ENCODE measurements around the gene CECR2.
"Not testable (repeated sequence)": the region's sequence is repeated elsewhere in the genome, so short reads cannot be mapped to it uniquely, and the experiment has no call there.

CECR2 gene

DNA sequence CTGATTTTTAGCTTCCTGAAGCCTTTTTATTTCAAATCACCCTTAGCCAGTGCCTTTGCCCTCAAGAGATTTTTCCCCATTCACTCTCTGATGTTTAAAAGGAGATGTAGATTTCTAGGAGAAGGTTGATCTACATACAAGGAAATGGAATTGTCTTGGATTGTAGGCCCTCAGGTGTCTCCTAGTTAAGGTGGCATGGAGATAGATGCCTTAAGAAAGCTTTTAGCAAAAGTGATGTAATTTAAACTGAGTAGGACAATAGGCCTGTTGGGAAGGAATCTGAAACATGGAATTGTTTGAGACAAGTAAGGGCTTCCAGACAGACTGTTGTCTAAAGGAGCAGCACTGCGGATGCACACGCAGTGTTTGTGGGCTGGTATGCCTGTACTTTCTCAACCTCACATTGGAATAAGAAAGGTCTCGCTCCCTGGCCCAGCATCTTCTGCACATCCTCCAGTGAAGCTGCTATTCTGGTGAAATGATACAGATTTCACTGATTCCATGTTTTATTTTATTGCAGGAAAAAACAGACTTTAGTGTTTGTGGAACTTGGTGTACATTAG, 124.2 kb downstream of the CECR2 start:
- H3K4me3 ChIP-seq (ENCODE audit: low read depth, low read length), result no peak overlapping the region

DNA sequence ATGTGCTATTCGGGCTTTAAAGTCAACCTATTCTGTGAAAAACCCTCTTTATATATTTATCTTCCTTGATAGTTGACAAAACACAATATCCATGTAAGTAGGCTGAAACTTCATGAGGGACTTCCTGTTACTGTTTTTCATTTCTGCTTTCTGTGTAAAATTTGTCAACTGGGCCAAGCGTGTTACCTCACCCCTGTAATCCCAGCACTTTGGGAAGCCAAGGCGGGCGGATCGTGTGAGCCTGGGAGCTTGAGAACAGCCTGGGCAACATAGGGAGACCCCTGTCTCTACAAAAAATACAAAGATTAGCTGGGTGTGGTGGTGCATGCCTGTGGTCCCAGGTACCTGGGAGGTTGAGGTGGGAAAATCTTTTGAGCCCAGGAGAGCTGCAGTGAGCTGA, 127.6 kb downstream of the CECR2 start:
- H3K4me3 ChIP-seq (ENCODE audit: low read depth, low read length), result no peak overlapping the region

DNA sequence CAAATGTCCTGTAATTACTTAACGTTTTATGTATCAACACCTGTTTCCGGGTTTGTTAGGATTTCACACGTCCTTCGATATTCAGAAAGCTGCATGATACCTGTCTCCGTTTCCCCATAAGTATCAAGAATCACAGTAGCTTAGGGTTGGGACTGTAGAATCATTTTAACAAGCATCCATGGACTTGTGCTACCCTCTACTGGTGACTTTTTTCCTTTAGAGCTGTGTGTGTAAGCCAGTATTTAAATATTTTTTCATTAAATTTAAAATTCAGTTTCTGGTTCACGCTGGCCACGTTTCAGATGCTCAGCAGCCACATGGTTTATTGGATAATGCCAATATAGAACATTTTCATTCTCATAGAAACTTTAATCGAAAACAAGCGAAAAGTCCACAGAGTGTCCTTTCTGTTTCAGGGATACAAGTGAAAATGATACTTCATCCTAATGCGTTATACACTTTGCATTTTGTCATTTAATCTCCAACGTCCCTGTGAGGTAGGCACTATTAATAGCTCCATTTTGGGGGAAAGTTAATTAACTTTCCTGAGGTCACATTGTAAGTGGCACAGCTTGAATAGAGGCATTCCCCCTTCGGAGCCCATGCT, 132.5 kb downstream of the CECR2 start:
- H3K4me3 ChIP-seq (ENCODE audit: low read depth, low read length), result no peak overlapping the region

DNA sequence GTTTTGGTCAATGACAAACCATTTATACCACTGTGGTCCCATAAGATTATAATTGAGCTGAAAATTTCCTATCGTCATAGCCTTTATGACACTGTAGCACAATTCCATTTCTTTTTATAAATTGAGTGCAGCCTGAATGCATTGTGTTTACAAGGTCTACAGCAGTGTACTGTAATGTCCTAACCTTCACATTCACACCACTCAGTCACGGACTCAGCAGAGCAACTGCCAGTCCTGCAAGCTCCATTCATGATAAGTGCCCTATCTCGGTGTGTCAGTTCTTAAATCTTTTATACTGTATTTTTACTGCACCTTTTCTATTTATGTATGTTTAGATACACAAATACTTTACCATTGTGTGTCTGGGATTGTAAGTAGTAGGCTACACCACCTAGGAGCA, 138.8 kb downstream of the CECR2 start:
- no peak overlapping the region for H3K4me3 ChIP-seq (ENCODE audit: low read depth, low read length)

DNA sequence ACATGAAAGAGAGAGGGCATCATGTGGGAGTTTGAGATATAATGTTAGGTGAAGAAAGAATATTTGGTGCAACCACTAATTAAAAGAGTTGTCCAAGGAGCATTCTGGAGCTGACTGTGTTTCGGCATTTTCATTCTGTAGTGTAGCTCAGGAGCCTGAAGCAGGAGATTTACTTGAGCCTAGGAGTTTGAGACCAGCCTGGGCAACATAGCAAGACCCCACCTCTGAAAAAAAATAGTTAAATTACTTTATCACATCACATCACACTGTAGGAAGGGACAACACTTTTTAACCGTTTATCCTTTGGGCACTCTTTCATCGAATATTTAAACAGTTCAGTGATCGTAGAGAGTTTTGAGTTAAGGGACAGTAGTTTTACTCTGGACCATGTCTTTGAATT, 143.7 kb downstream of the CECR2 start:
- no peak overlapping the region for H3K4me3 ChIP-seq (ENCODE audit: low read depth, low read length)

DNA sequence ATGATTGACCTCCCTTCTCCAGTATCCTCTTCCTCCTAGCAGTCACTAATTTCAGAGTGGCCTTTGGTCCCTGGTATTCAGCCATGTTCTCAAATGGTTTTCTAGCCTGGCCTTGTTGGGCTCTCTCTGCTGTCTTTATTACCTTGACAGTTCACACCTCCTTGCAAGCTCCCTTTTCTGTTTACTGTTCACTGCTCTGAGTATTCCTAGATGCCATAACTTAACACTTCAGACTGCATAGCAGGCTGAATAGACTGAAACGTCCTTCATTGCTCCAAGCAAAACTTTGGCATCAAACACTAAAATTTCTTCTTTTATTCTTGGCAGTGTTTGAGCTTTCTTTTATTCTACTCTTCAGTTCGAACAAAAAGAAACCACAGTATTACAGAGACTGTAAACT, 144.4 kb downstream of the CECR2 start:
- H3K4me3 ChIP-seq (ENCODE audit: low read depth, low read length), result no peak overlapping the region

DNA sequence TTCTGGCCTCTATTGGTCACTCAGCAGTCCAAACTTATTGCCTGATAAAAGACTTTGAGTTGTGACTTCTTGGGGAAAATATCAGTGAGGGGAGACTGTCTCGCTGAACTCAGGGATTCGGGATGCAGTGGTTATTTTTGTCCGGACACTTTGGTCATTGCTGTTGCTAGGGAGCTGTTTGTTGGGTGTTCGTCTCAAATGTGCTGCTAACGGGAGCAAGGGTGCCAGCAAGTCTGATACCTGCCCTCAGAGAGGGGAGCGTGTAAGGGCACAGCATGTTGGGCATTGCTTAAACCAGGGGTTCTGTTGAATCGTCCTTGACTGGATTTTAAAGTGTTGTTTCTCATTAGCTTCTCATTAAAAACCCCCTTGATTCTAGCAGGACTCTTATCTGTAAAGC, 144.8 kb downstream of the CECR2 start:
- no peak overlapping the region for H3K4me3 ChIP-seq (ENCODE audit: low read depth, low read length)

DNA sequence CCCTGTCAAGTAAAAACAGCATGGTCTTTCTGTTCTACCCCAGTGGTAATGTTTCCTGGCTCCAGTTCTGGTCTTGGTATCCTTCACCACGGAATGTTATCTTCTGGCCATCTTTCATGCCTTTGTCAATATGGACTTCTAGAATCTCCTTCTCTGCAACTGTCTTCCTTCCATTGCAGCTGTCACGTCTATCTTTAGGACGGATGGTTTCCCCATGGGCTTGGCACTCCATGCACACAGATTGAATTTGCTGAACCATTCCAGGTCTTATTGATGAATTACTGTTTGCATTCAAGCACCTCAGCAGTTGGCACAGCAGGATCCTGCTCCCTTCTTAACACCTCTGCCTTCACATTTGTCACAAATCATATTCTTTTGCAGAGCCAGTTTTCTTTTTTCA, 149.1 kb downstream of the CECR2 start:
- no peak overlapping the region for H3K4me3 ChIP-seq (ENCODE audit: low read depth, low read length)

DNA sequence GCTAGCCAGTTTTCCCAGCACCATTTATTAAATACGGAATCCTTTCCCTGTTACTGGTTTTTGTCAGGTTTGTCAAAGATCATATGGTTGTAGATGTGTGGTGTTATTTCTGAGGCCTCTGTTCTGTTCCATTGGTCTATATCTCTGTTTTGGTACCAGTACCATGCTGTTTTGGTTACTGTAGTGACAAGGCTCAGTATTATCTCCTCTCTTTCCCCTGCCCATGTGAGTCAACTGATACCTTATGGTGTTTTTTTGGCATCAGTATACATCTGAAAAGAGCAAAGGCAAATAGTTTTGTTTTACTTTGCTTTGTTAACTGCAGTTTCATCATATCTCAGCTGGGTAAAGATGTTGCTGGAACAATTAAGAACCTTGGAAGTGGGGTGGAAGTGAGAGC, 152.7 kb downstream of the CECR2 start:
- not testable (repeated sequence) for H3K4me3 ChIP-seq (ENCODE audit: low read depth, low read length)

DNA sequence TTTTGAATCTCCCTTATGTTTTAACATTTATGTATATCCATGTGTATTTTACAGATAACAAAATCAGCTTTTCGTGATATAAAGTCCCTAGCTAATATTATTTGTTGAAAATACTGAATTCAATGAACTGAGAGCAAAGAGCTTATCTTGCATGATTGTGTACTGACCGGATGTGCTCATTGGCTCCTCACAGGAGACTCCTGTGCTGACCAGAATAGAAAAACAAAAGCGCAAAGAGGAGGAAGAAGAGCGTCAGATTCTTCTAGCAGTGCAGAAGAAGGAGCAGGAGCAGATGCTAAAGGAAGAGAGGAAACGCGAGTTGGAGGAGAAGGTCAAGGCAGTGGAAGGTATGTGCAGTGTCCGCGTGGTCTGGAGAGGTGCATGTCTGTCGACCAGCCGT, 154.7 kb downstream of the CECR2 start:
- H3K4me3 ChIP-seq (ENCODE audit: low read depth, low read length), result no peak overlapping the region

DNA sequence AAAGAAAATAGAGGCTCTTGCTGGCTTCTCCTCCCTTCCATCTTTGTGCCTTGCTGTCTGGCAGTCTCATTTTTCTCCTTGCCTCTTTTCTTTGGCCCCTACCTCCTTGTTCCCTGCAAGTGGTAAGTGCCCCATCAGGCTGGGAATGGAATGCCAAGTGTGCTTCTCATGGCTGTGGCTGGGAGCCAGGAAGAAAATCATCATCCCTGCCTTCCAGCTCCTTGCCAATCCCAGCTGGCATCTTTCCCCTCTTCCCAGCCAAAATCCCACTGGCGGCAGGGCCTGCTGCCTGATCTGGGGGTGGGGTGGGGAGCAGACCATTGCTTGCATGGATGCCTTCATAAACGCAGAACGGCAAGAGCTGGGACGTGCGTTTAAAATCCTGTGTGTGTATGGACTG, 167.0 kb downstream of the CECR2 start:
- H3K4me3 ChIP-seq (ENCODE audit: low read depth, low read length), result no peak overlapping the region

DNA sequence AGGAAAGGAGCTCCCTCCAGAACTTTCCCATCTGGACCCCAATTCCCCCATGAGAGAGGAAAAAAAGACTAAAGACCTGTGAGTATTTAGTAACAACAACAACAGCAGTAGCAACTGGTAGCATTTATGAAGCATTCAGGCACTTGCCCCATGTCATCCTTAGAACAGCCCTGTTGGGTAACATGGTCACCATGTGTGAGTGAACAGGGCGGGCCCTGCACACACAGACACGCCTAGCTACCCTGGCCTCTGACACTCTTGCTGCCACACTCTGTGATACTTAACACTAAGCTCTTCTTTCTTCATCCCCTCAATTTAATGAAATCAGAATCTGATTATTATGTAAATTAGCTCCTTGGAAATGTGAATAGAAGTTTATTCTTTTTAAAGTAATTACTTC, 167.9 kb downstream of the CECR2 start:
- H3K4me3 ChIP-seq (ENCODE audit: low read depth, low read length), result no peak overlapping the region

DNA sequence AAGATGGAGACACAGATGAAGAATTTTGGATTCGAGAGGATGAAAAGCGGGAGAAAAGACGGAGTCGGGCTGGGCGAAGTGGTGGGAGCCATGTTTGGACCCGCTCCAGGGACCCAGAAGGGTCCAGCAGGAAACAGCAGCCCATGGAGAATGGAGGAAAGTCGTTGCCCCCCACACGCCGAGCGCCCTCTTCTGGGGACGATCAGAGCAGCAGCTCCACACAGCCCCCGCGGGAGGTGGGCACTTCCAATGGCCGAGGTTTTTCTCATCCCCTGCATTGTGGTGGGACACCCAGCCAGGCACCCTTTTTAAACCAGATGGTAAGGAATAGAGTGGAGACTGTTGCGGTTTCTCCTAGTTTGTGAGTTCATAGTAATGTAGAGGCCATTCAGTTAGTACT, 171.2 kb downstream of the CECR2 start:
- no peak overlapping the region for H3K4me3 ChIP-seq (ENCODE audit: low read depth, low read length)

DNA sequence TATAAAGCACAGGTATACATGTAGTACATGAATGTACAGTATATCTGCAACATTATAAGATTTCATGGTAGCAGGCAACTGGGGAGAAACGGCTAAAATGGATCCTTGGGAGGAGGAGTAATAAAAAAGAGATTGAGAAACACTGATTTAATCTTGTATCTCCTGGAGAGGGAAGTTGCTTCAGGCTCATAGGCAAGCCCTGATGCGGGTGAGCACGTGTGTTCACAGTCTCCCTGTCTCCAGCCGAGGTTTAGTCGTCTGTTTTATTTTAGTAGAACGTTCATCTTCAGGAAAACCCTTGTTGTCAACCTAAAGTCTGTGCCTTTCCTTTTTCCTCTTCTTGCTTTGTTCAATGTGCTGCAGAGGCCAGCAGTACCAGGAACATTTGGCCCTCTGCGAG, 172.2 kb downstream of the CECR2 start:
- no peak overlapping the region for H3K4me3 ChIP-seq (ENCODE audit: low read depth, low read length)

DNA sequence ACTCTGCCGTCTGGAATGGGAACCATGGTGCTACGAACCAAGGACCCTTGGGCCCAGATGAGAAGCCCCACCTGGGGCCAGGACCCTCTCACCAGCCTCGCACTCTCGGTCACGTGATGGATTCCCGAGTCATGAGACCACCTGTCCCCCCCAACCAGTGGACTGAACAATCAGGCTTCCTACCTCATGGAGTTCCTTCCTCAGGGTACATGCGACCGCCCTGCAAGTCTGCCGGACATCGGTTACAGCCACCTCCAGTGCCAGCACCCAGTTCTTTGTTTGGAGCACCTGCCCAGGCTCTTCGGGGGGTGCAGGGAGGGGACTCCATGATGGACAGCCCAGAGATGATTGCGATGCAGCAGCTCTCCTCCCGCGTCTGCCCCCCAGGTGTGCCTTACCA, 173.2 kb downstream of the CECR2 start:
- H3K4me3 ChIP-seq (ENCODE audit: low read depth, low read length), result no peak overlapping the region

DNA sequence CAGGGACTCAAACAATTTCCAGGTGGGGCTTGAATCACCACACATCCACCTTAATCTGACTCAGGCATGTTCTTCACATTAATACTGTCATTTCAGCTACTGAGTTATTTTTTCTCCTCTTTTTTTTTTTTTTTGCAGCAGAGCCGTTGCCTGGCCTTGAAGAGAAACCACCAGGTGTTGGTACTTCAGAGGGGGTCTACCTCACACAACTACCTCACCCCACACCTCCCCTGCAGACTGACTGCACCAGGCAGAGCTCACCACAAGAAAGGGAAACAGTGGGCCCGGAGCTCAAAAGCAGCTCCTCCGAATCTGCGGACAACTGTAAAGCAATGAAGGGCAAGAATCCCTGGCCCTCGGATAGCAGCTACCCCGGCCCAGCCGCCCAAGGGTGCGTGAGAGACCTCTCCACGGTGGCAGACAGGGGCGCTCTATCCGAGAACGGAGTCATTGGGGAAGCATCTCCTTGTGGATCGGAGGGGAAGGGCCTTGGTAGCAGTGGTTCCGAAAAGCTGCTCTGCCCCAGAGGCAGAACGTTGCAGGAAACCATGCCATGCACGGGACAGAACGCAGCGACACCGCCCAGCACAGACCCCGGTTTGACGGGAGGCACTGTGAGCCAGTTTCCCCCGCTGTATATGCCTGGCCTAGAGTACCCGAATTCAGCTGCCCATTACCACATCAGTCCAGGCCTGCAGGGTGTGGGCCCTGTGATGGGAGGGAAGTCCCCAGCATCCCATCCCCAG, 178.9 kb downstream of the CECR2 start:
- H3K4me3 ChIP-seq (ENCODE audit: low read depth, low read length), result no peak overlapping the region

DNA sequence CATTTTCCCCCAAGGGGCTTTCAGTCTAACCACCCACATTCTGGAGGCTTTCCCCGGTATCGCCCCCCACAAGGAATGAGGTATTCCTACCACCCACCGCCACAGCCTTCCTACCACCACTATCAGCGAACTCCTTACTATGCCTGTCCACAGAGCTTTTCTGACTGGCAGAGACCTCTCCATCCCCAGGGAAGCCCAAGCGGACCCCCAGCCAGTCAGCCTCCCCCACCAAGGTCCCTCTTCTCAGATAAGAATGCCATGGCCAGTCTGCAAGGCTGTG, 179.4 kb downstream of the CECR2 start:
- H3K4me3 ChIP-seq (ENCODE audit: low read depth, low read length), result no peak overlapping the region

DNA sequence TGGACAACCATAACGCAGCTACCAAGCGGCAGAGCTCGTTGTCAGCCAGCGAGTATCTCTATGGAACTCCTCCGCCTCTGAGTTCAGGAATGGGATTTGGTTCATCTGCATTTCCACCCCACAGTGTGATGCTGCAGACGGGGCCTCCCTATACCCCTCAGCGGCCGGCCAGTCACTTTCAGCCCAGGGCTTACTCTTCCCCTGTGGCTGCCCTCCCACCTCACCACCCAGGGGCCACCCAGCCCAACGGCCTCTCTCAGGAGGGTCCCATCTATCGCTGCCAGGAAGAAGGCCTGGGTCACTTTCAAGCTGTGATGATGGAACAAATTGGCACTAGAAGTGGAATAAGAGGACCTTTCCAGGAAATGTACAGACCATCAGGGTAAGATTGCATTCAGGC, 179.9 kb downstream of the CECR2 start:
- no peak overlapping the region for H3K4me3 ChIP-seq (ENCODE audit: low read depth, low read length)

DNA sequence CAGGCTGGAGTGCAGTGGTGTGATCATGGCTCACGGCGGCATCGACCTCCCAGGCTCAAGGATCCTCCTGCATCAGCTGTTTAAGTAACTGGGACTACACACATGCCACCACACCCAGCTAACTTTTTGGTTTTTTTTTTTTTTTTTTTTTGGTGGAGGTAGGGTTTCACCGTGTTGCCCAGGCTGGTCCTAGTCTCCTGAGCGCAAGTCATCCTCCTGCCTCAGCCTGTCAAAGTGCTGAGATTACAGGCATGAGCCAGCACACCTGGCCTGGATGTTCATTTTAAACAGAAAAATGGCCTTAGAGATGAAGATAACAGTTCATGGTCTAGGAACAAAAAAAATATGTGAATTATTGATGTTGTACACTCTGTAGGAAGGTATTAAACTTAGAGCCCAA, 180.4 kb downstream of the CECR2 start:
- no peak overlapping the region for H3K4me3 ChIP-seq (ENCODE audit: low read depth, low read length)

DNA sequence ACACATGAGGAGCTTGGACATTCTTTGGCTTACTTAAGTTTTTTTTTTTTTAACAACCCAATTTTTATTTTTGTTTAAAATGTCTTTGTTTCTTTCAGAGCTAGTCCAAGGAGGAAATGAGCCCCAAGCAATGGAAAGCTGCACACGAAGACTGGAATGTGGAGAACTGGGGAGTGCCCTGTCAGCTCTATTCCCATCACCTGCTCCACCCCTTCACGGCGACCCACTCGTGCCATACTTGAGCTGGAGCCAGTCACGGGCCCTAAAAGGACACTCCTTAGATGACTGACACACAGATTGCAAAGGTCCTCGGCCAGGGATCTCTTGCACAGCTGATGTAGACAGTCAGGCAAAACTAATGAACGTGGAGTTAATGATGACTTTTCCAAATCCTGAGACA, 183.5 kb downstream of the CECR2 start:
- H3K4me3 ChIP-seq (ENCODE audit: low read depth, low read length), result no peak overlapping the region

DNA sequence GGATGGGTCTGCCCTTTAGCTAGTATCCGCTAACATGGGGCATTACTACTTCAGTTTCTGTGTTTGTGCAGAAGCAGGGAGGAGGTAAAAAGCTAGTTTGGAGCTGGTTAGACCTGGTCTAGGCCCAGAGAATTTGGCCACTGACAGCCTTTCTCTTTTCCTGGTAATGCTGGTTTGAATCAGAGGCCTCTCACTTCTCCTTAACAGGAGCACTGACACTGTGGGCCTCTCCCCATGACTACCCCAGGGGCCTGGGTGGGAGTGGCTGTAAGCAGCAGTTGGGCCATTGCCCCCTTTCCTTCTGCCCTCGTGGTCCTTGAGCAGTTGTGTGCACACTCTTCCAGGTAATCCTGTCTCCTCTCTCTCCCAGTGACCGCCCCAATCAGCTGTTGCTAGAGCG, 185.6 kb downstream of the CECR2 start:
- H3K4me3 ChIP-seq (ENCODE audit: low read depth, low read length), result no peak overlapping the region

DNA sequence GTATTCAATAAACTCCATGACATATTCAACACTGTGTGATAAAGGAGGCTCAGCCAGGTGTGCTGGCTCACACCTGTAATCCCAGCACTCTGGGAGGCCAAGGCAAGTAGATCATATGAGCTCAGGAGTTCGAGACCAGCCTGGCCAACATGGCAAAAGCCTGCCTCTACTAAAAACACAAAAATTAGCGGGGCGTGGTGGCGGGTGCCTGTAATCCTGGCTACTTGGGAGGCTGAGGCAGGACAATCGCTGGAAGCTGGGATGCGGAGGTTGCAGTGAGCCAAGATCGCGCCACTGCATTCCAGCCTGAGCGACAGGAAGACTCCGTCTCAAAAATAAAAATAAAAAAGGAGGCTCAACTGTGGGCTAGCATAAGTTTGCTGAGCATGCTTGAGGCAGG, 189.9 kb downstream of the CECR2 start:
- no peak overlapping the region for H3K4me3 ChIP-seq (ENCODE audit: low read depth, low read length)
